GM12872 (cell line): ENCODE measurements around the gene TRIM25.

Experiments used
- TF ChIP-seq, protein P1 (sequence below): IDR thresholded peaks from 3 replicates; pipeline ENCODE4 v1.5.1; 2011; ENCODE audit warnings: low read depth, mild to moderate bottlenecking, low read length, moderate library complexity; ENCODE audit not compliant: insufficient read depth

TRIM25 gene

DNA sequence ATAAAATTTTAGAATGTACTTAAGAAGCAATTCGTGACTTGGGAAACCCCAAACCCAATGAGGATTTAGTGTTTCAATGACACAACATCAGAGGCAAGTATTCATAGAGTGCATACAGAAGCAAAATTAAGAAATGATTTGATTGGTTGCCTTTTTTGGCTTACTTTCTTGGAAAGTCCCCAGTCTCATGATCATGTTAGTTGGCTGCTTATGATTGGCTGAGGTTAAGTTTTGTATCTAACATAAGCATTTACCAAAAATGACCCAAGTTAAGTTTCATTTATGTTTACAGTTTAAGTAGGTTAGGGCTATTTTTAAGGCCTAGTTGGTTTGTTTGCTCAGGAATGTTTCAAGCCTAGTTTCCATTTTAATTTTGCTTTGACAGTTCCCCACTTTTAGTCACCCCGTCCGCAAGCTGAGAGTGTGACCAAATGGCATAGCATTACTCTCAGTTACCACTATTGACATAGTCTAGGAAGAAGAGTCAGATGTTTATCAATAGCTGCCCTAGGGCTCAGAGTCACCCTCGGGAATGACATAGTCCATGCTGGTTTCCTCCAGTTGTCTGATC, 43.7 kb downstream of the TRIM25 start:
- TF ChIP-seq, protein P1, sequence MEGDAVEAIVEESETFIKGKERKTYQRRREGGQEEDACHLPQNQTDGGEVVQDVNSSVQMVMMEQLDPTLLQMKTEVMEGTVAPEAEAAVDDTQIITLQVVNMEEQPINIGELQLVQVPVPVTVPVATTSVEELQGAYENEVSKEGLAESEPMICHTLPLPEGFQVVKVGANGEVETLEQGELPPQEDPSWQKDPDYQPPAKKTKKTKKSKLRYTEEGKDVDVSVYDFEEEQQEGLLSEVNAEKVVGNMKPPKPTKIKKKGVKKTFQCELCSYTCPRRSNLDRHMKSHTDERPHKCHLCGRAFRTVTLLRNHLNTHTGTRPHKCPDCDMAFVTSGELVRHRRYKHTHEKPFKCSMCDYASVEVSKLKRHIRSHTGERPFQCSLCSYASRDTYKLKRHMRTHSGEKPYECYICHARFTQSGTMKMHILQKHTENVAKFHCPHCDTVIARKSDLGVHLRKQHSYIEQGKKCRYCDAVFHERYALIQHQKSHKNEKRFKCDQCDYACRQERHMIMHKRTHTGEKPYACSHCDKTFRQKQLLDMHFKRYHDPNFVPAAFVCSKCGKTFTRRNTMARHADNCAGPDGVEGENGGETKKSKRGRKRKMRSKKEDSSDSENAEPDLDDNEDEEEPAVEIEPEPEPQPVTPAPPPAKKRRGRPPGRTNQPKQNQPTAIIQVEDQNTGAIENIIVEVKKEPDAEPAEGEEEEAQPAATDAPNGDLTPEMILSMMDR: no peak

DNA sequence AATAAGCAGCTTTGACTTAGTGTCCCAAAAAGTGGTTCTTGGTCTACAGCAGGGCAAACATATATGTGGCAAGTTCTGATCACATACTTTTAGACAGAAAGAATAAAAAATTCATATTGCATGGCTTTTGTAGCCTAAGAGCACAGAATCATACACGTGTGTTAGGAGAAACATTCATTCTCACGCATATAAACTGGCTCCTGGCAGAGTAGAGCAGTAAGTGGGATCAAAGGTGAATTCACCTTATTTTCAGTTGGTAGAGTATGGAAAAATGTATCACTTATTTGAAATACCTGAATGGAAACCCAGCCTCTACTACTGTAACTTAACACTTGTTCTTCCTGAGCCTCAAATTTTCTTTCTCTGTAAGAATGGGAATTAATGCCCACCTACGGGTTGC, 45.1 kb downstream of the TRIM25 start:
- TF ChIP-seq, protein P1: no peak

DNA sequence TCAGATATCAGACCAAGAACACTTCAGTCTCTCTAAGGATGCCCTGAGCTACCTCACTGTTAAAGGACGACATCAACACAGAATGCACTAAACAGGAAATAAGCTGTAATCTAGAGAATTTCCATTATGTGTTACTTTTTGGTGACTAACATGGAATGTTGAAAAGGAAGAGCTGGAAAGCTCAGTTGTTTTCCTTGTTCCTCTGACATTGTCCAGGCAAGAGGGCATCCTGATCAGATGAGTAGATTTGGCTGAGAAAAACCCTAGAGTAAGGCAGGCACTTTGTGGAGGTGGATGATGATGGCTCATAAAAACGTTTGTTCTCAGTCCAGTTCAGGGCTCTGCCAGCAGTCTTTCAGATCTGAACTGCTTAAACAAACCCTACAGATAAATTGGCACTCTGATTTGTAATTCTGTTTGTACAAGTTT, 45.9 kb downstream of the TRIM25 start:
- TF ChIP-seq, protein P1: no peak

DNA sequence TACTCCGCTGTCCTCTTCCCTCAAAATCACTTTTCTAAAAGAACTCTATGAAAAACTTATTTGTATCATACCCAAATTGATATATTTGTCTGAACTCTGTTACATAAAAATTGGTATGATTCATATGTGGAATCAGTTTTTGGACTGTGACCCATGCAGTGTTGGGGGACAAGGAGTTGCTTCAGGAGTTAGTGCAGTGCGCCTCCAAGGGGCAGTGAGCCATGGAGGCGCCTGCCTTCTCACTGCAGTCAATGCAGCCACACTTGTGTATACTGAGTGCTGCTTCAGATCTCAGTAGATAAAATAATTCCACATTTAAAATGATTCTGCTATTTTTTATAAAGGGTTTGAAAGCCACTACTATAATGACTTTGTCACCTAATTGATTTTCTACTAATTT, 47.4 kb downstream of the TRIM25 start:
- TF ChIP-seq, protein P1: no peak

DNA sequence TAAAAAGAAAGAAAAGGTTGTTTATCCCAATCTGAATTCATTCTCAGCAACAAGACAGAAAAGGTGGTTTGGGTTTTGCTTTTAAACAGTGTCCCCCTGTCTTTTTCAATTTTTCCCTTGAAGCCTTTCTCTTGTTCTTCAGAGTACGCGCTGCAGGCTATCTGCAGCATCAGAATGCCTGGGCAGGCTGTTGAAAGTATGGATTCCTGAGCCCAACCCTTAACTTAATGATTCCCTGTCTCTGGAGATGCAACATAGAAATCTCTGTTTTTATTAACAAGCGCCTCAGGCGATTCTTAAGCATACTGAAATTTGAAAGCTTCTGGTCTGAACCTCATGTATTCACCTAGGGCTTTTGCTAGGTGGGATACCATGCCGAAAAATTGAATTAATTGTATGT, 47.8 kb downstream of the TRIM25 start:
- TF ChIP-seq, protein P1: no peak

DNA sequence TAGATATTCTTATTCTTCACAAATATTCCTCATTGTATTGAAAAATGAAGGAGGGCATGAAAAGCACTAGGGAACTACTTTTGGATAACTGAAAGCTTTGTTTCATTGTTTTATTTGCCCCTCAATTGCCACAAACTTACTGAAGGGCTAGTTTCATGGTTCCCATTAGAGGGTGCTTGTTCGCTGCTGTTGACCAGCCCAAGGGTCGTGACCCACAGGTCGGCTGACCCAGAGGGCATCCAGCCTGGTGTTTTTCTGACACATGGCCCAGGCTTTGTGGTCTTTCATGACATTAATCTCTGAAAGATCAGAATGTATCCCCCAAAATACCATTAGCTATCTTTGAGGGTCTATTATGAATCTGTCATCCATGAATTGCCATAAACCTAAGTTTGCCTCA, 49.9 kb downstream of the TRIM25 start:
- TF ChIP-seq, protein P1: no peak

DNA sequence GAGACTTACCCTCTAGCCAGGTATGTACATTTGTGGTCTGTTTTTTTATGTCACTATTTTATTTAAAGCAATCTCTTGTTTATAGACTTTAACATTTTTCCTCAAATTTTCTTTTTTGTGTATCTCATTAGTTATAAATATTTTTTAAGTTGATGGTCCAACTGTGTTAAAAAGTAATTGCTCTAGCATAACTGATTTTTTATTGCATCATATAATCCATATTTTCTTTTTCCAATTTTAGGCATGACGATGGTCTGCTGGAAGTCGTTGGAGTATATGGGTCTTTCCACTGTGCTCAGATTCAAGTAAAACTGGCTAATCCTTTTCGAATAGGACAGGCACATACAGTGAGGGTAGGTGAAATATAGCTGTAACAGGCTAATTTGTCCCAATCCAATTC, 52.0 kb downstream of the TRIM25 start:
- TF ChIP-seq, protein P1: no peak
